PFSK-1 (cell line): Measurements from ENCODE around the gene CUTA.

Source experiments
- FOXP2 ChIP-seq: optimal IDR thresholded peaks from 2 replicates; pipeline ENCODE3; 2011; ENCODE audit warnings: borderline replicate concordance, control low read depth, inconsistent platforms; ENCODE audit not compliant: insufficient read depth; ENCODE audit errors: extremely low read length, extremely low read depth
- POLR2AphosphoS5 ChIP-seq: IDR thresholded peaks from 2 replicates; pipeline ENCODE4 v1.6.1; 2012; ENCODE audit warnings: low read depth, mild to moderate bottlenecking, control low read depth, low read length, moderate library complexity
- REST ChIP-seq, 2 experiments: IDR thresholded peaks; 2 replicates each; pipeline versions ENCODE4 v1.6.1 to v1.8.0; 2011 to 2012; ENCODE audit warnings: low read depth in 2 of 2, low read length in 2 of 2, control low read depth in 1 of 2, inconsistent platforms in 1 of 2, mild to moderate bottlenecking in 1 of 2, moderate library complexity in 1 of 2; ENCODE audit not compliant: insufficient read depth in 1 of 2
- SIN3A ChIP-seq: IDR thresholded peaks from 2 replicates; pipeline ENCODE4 v1.6.1; 2012; ENCODE audit warnings: mild to moderate bottlenecking, low read length, moderate library complexity, borderline replicate concordance; ENCODE audit not compliant: insufficient read depth
- TAF1 ChIP-seq: IDR thresholded peaks from 2 replicates; pipeline ENCODE4 v1.6.1; 2012; ENCODE audit warnings: low read length, control low read depth, borderline replicate concordance; ENCODE audit not compliant: insufficient read depth

Gene CUTA

GRCh38 chr6:33443025-33443424, 25.1 kb upstream of the CUTA start:
- TF ChIP-seq SIN3A (no peak), TAF1 (no peak), POLR2AphosphoS5 (no peak), REST (IDR thresholded peaks at IDR 0.05; ENCODE audit: insufficient read depth in 1 of 2, low read depth in 2 of 2, low read length in 2 of 2) (no peak), FOXP2 (no peak)

GRCh38 chr6:33442283-33442682, 24.4 kb upstream of the CUTA start:
- TF ChIP-seq SIN3A: no peak
- no peak for TF ChIP-seq TAF1
- no peak for TF ChIP-seq REST (IDR thresholded peaks at IDR 0.05; ENCODE audit: insufficient read depth in 1 of 2, low read depth in 2 of 2, low read length in 2 of 2)
- no peak for TF ChIP-seq FOXP2
- no peak for TF ChIP-seq POLR2AphosphoS5

- TF ChIP-seq SIN3A (no peak), REST (IDR thresholded peaks at IDR 0.05; ENCODE audit: insufficient read depth in 1 of 2, low read depth in 2 of 2, low read length in 2 of 2) (no peak), POLR2AphosphoS5 (no peak), FOXP2 (no peak), TAF1 (no peak)
Observed at GRCh38 chr6:33441457-33441856, 23.6 kb upstream of the CUTA start.

- no peak for TF ChIP-seq TAF1
- TF ChIP-seq SIN3A: no peak
- TF ChIP-seq POLR2AphosphoS5: no peak
- no peak for TF ChIP-seq FOXP2
- TF ChIP-seq REST (IDR thresholded peaks at IDR 0.05; ENCODE audit: insufficient read depth in 1 of 2, low read depth in 2 of 2, low read length in 2 of 2): no peak
Observed at GRCh38 chr6:33440649-33441309, 22.9 kb upstream of the CUTA start.
